ENCODE measurements around the gene MBP.

- no peak for TF ChIP-seq ZFP3 (CRISPR knock-in tag; IDR thresholded peaks at IDR 0.05)
- TF ChIP-seq ESRRG (CRISPR knock-in tag; IDR thresholded peaks at IDR 0.05) = no peak
- no peak for TF ChIP-seq SNAI2 (CRISPR knock-in tag; IDR thresholded peaks at IDR 0.05)
- TF ChIP-seq ZNF565 (CRISPR knock-in tag; conservative IDR thresholded peaks at IDR 0.05; ENCODE audit: low read depth) = no peak
- TF ChIP-seq RARB (CRISPR knock-in tag; IDR thresholded peaks at IDR 0.05) = no peak
- no peak for TF ChIP-seq ZNF8 (CRISPR knock-in tag; IDR thresholded peaks at IDR 0.05)
- no peak for TF ChIP-seq ARNTL (CRISPR knock-in tag; IDR thresholded peaks at IDR 0.05; ENCODE audit: borderline replicate concordance, low read depth)
- TF ChIP-seq TSHZ2 (CRISPR knock-in tag; IDR thresholded peaks at IDR 0.05) = no peak
- no peak for TF ChIP-seq PATZ1 (CRISPR knock-in tag; IDR thresholded peaks at IDR 0.05; ENCODE audit: borderline replicate concordance)
- no peak for TF ChIP-seq OSR1 (CRISPR knock-in tag; IDR thresholded peaks at IDR 0.05)
These were observed 86.2 kb downstream of the MBP start for GRCh38 chr18:77046409-77046808.

All from SK-N-SH treated with all-trans-retinoic acid at 6 μM for 48 hours (cell line).